Measurements from ENCODE around the gene MAP2K1.

Gene MAP2K1

GRCh38 chr15:66515901-66516322 lies 129.2 kb downstream of the MAP2K1 start:
- no peak overlapping the region for H3K4me3 ChIP-seq (replicated peaks in 1 of 2; ENCODE audit: low read depth in 2 of 2, low read length in 2 of 2)
- no peak for TF ChIP-seq CTCF (IDR thresholded peaks at IDR 0.05; ENCODE audit: low read depth, low read length)
- DNase-seq (ENCODE audit: low read depth in 2 of 2), result peak; percentile 24 to 71

- TF ChIP-seq CTCF (IDR thresholded peaks at IDR 0.05; ENCODE audit: low read depth, low read length), result no peak
- H3K4me3 ChIP-seq (replicated peaks in 1 of 2; ENCODE audit: low read depth in 2 of 2, low read length in 2 of 2), result no peak overlapping the region
- no peak for DNase-seq (ENCODE audit: low read depth in 2 of 2)
These were observed 137.2 kb downstream of the MAP2K1 start for GRCh38 chr15:66523926-66524325.

- DNase-seq (ENCODE audit: low read depth in 2 of 2), result no peak
- no peak overlapping the region for H3K4me3 ChIP-seq (replicated peaks in 1 of 2; ENCODE audit: low read depth in 2 of 2, low read length in 2 of 2)
- TF ChIP-seq CTCF (IDR thresholded peaks at IDR 0.05; ENCODE audit: low read depth, low read length), result no peak
These were observed 138.1 kb downstream of the MAP2K1 start for GRCh38 chr15:66524838-66525237.

GRCh38 chr15:66535056-66535455 lies 148.3 kb downstream of the MAP2K1 start:
- H3K4me3 ChIP-seq (replicated peaks in 1 of 2; ENCODE audit: low read depth in 2 of 2, low read length in 2 of 2), result no peak overlapping the region
- DNase-seq (ENCODE audit: low read depth in 2 of 2), result no peak
- no peak for TF ChIP-seq CTCF (IDR thresholded peaks at IDR 0.05; ENCODE audit: low read depth, low read length)

All from cardiac fibroblast (primary cell).